Measurements from ENCODE around the gene DBR1. TPM values are rescaled to one million over a fixed set of nuclear protein-coding genes. Genes with fewer than 3 reads are reported as not detected.

DBR1 gene
- total and polyA plus RNA-seq, 9 of the 15 experiments (the other 6 are each of a cell fraction or from before 2014, with no cell fraction given), result 2.7 to 14.1 (median 10.9) TPM

DNA sequence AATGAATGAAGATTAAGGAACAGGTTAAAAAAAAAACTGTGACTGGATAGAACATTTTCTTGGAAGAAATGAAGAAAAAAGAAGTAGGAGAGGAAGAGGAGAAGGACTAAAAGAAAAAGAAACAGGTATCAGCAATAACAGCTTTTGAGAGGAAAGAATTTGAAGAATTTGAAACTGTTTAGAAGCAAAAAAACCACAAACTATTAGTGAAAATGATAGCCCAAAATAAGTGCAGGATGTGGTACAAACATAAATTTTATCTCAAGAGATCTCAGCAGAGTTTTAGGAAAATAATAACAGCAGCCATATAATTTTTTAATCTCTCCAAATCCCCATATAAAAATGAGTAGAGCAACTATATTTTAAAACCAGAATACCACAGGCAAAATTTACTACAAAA lies 33.8 kb downstream of the DBR1 start:
- H3K36me3 ChIP-seq (ENCODE audit: control insufficient read depth, insufficient read depth, low read length), result no peaks in the 10 kb centered on the region
- no peaks in the 10 kb centered on the region for H3K79me2 ChIP-seq (ENCODE audit: control insufficient read depth, insufficient read depth, low read length)
- intact Hi-C loops (cut with micrococcal nuclease) (no loop called here), in situ Hi-C loops (cut with MboI) (no loop called here)
- H3K9me1 ChIP-seq (ENCODE audit: control insufficient read depth, insufficient read depth, low read length), result no peaks in the 10 kb centered on the region
- DNase-seq (ENCODE audit: extremely low read depth in 1 of 4, low spot score in 3 of 4) (no peak), FAIRE-seq (no peak), ATAC-seq (no peak)
- POLR2A ChIA-PET, result no interaction called here
- CTCF ChIA-PET (ENCODE audit: low intra/inter-chr PET ratio), result no interaction called here
- no peak overlapping the region for H3K4me2 ChIP-seq (ENCODE audit: insufficient read depth, low read length)
- H2AFZ ChIP-seq (ENCODE audit: low read depth, low read length), result no peak overlapping the region
- no peaks in the 10 kb centered on the region for H4K20me1 ChIP-seq (replicated peaks; ENCODE audit: control insufficient read depth, insufficient read depth, low read length)
- H3K4me1 ChIP-seq (replicated peaks in 1 of 2; ENCODE audit: control insufficient read depth in 2 of 2, insufficient read depth in 2 of 2, low read length in 2 of 2), result no peaks in the 10 kb centered on the region
- TF ChIP-seq TCFL5 (CRISPR knock-in tag; conservative IDR thresholded peaks at IDR 0.05), result no peak
- no peak for TF ChIP-seq CXXC5 (CRISPR knock-in tag; IDR thresholded peaks at IDR 0.05)
- TF ChIP-seq, protein P1, sequence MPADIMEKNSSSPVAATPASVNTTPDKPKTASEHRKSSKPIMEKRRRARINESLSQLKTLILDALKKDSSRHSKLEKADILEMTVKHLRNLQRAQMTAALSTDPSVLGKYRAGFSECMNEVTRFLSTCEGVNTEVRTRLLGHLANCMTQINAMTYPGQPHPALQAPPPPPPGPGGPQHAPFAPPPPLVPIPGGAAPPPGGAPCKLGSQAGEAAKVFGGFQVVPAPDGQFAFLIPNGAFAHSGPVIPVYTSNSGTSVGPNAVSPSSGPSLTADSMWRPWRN (IDR thresholded peaks at IDR 0.05; ENCODE audit: low read depth), result no peak
- no peaks in the 10 kb centered on the region for H3K9me3 ChIP-seq (replicated peaks; ENCODE audit: control insufficient read depth, insufficient read depth, low read depth, low read length)
- no peak overlapping the region for H3K9ac ChIP-seq (ENCODE audit: insufficient read depth in 1 of 2, low read depth in 2 of 2, low read length in 2 of 2)
- no TSS peak for BruUV-seq (replicated peaks)
- no peak overlapping the region for H3K4me3 ChIP-seq
- no peaks in the 10 kb centered on the region for H3K27me3 ChIP-seq (ENCODE audit: control insufficient read depth in 2 of 2, insufficient read depth in 2 of 2, low read length in 2 of 2)
- no peak overlapping the region for H3K27ac ChIP-seq (ENCODE audit: extremely low read depth, low read depth, low read length)

DNA sequence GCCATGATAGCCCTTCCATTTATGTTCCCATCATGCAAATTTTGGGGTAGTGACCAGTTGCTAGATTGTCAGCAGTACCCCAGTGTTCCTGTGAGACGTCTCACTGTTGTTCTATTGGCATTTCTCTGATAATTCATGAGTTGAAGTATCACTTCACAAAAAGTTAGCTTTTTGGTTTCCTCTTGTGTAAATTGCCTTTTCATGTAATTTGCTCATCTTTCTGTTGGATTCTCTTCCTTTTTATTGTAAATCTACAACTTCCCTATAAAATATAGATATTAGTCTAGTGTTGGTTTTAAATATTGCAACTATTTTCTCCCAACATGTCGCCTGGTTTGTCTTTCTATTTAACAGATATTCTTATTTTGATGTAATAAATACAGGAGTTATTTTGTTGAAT lies 35.0 kb downstream of the DBR1 start:
- Histone ChIP-seq H3K9ac (ENCODE audit: insufficient read depth in 1 of 2, low read depth in 2 of 2, low read length in 2 of 2) (no peak overlapping the region), H3K4me3 (no peak overlapping the region), H3K36me3 (ENCODE audit: control insufficient read depth, insufficient read depth, low read length) (no peaks in the 10 kb centered on the region), H4K20me1 (replicated peaks; ENCODE audit: control insufficient read depth, insufficient read depth, low read length) (no peaks in the 10 kb centered on the region), H3K27ac (ENCODE audit: extremely low read depth, low read depth, low read length) (no peak overlapping the region), H3K27me3 (ENCODE audit: control insufficient read depth in 2 of 2, insufficient read depth in 2 of 2, low read length in 2 of 2) (no peaks in the 10 kb centered on the region), H3K4me2 (ENCODE audit: insufficient read depth, low read length) (no peak overlapping the region), H3K9me3 (replicated peaks; ENCODE audit: control insufficient read depth, insufficient read depth, low read depth, low read length) (no peaks in the 10 kb centered on the region), H3K79me2 (ENCODE audit: control insufficient read depth, insufficient read depth, low read length) (no peaks in the 10 kb centered on the region), H3K4me1 (replicated peaks in 1 of 2; ENCODE audit: control insufficient read depth in 2 of 2, insufficient read depth in 2 of 2, low read length in 2 of 2) (no peaks in the 10 kb centered on the region), H2AFZ (ENCODE audit: low read depth, low read length) (no peak overlapping the region), H3K9me1 (ENCODE audit: control insufficient read depth, insufficient read depth, low read length) (no peaks in the 10 kb centered on the region)
- intact Hi-C loops (cut with micrococcal nuclease), result no loop called here
- ChIA-PET POLR2A (no interaction called here), CTCF (ENCODE audit: low intra/inter-chr PET ratio) (no interaction called here)
- DNase-seq (ENCODE audit: extremely low read depth in 1 of 4, low spot score in 3 of 4), result no peak
- in situ Hi-C loops (cut with MboI), result no loop called here
- no peak for FAIRE-seq
- BruUV-seq (replicated peaks), result no TSS peak
- ATAC-seq, result no peak
- WGBS (ENCODE audit: insufficient coverage, low coverage, missing lambda C conversion rate), result 0% methylated on average over 2 of the region's 2 CpGs
- TF ChIP-seq PRPF4 (IDR thresholded peaks at IDR 0.05; ENCODE audit: insufficient read depth, low read depth, low read length, poor library complexity, severe bottlenecking) (no peak), CHCHD3 (CRISPR knock-in tag; IDR thresholded peaks at IDR 0.05) (no peak), SRSF1 (IDR thresholded peaks at IDR 0.05; ENCODE audit: low read depth, low read length) (no peak), ZNF586 (CRISPR knock-in tag; conservative IDR thresholded peaks at IDR 0.05) (no peak), ZC3H11A (IDR thresholded peaks at IDR 0.05; ENCODE audit: low read depth, low read length) (no peak), WHSC1 (IDR thresholded peaks at IDR 0.05; ENCODE audit: low read length) (no peak), SMARCE1 (IDR thresholded peaks at IDR 0.05) (no peak), CEBPG (CRISPR knock-in tag; IDR thresholded peaks at IDR 0.05) (no peak), CEBPG (tag; conservative IDR thresholded peaks at IDR 0.05 in 1 of 2, IDR thresholded peaks at IDR 0.05 in 1 of 2) (no peak), SMARCB1 (IDR thresholded peaks at IDR 0.05; ENCODE audit: insufficient read length, low read depth) (no peak), HSF4 (CRISPR knock-in tag; IDR thresholded peaks at IDR 0.05; ENCODE audit: borderline replicate concordance) (no peak), SETDB1 (IDR thresholded peaks at IDR 0.05; ENCODE audit: low read length) (no peak), BRF1 (IDR thresholded peaks at IDR 0.05; ENCODE audit: borderline replicate concordance, extremely low read depth, insufficient read length) (no peak)
- TF ChIP-seq, protein P2, sequence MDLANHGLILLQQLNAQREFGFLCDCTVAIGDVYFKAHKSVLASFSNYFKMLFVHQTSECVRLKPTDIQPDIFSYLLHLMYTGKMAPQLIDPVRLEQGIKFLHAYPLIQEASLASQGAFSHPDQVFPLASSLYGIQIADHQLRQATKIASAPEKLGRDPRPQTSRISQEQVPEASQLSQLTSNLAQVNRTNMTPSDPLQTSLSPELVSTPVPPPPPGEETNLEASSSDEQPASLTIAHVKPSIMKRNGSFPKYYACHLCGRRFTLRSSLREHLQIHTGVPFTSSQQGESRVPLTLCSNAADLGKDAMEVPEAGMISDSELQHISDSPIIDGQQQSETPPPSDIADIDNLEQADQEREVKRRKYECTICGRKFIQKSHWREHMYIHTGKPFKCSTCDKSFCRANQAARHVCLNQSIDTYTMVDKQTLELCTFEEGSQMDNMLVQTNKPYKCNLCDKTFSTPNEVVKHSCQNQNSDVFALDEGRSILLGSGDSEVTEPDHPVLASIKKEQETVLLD (IDR thresholded peaks at IDR 0.05), result no peak

Measured in K562 (cell line).